Liver (tissue), 3 donors: Measurements from ENCODE around the gene UBE2F.

ENCODE experiments used
- JUND ChIP-seq, 2 donors: IDR thresholded peaks; 2 replicates each; pipeline ENCODE4 v1.6.1; 2016; ENCODE audit warnings: antibody characterized with exemption in 2 of 2
- RAD21 ChIP-seq, 2 donors: IDR thresholded peaks; 2 replicates each; pipeline ENCODE4 v1.6.1; 2016; ENCODE audit warnings: antibody characterized with exemption in 2 of 2, mild to moderate bottlenecking in 2 of 2
- SP1 ChIP-seq: IDR thresholded peaks from 2 replicates; pipeline ENCODE4 v1.6.1; 2018; ENCODE audit warnings: antibody characterized with exemption, mild to moderate bottlenecking
- TF ChIP-seq, protein P1 (sequence below): IDR thresholded peaks from 2 replicates; pipeline ENCODE4 v1.6.1; 2016; ENCODE audit warnings: antibody characterized with exemption
- TF ChIP-seq, protein P2 (sequence below): fragments of 150-350 bp; IDR thresholded peaks from 2 replicates; pipeline ENCODE4 v1.5.1; 2017; ENCODE audit warnings: improper control_type of control experiment, low read depth, low read length; ENCODE audit not compliant: missing input control
- TF ChIP-seq, protein P3 (sequence below): IDR thresholded peaks from 2 replicates; pipeline ENCODE4 v1.6.1; 2016; ENCODE audit warnings: antibody characterized with exemption
- TF ChIP-seq, protein P4 (sequence below): IDR thresholded peaks from 2 replicates; pipeline ENCODE4 v1.6.1; 2016; ENCODE audit warnings: antibody characterized with exemption
- donor health status: healthy.
- donor health status: healthy.

DNA sequence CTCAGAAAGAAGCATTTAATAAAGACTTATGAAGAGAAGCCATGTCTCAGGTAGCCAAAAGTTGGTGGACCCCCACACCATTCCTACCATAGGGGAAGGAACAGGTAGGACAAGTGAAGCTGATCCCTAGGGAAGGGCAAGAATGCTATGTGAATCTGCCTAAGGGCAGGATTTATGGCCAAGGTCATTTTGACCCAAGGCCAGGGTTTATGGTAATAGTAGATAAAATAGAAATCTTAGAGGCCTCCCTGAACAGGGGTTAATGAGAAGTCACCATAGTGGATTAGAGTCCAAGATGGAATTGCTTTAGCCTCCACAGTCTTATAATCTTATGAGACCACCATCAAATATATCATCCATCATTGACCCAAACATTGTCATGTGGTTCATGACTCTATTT is 26.0 kb upstream of the UBE2F start:
- TF ChIP-seq SP1 = no peak
- TF ChIP-seq, protein P1, sequence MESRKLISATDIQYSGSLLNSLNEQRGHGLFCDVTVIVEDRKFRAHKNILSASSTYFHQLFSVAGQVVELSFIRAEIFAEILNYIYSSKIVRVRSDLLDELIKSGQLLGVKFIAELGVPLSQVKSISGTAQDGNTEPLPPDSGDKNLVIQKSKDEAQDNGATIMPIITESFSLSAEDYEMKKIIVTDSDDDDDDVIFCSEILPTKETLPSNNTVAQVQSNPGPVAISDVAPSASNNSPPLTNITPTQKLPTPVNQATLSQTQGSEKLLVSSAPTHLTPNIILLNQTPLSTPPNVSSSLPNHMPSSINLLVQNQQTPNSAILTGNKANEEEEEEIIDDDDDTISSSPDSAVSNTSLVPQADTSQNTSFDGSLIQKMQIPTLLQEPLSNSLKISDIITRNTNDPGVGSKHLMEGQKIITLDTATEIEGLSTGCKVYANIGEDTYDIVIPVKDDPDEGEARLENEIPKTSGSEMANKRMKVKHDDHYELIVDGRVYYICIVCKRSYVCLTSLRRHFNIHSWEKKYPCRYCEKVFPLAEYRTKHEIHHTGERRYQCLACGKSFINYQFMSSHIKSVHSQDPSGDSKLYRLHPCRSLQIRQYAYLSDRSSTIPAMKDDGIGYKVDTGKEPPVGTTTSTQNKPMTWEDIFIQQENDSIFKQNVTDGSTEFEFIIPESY = no peak
- TF ChIP-seq, protein P2, sequence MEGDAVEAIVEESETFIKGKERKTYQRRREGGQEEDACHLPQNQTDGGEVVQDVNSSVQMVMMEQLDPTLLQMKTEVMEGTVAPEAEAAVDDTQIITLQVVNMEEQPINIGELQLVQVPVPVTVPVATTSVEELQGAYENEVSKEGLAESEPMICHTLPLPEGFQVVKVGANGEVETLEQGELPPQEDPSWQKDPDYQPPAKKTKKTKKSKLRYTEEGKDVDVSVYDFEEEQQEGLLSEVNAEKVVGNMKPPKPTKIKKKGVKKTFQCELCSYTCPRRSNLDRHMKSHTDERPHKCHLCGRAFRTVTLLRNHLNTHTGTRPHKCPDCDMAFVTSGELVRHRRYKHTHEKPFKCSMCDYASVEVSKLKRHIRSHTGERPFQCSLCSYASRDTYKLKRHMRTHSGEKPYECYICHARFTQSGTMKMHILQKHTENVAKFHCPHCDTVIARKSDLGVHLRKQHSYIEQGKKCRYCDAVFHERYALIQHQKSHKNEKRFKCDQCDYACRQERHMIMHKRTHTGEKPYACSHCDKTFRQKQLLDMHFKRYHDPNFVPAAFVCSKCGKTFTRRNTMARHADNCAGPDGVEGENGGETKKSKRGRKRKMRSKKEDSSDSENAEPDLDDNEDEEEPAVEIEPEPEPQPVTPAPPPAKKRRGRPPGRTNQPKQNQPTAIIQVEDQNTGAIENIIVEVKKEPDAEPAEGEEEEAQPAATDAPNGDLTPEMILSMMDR = no peak
- no peak for TF ChIP-seq RAD21 (IDR thresholded peaks at IDR 0.05)
- TF ChIP-seq, protein P3, sequence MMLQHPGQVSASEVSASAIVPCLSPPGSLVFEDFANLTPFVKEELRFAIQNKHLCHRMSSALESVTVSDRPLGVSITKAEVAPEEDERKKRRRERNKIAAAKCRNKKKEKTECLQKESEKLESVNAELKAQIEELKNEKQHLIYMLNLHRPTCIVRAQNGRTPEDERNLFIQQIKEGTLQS = no peak
- TF ChIP-seq JUND (IDR thresholded peaks at IDR 0.05) = no peak
- TF ChIP-seq, protein P4, sequence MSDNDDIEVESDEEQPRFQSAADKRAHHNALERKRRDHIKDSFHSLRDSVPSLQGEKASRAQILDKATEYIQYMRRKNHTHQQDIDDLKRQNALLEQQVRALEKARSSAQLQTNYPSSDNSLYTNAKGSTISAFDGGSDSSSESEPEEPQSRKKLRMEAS = no peak
